GM12872 (cell line): Measurements from ENCODE around the gene C16orf95.

Source experiments
- CTCF ChIP-seq: IDR thresholded peaks from 3 replicates; pipeline ENCODE4 v1.5.1; 2011; ENCODE audit warnings: low read depth, mild to moderate bottlenecking, low read length, moderate library complexity; ENCODE audit not compliant: insufficient read depth

Gene C16orf95

DNA sequence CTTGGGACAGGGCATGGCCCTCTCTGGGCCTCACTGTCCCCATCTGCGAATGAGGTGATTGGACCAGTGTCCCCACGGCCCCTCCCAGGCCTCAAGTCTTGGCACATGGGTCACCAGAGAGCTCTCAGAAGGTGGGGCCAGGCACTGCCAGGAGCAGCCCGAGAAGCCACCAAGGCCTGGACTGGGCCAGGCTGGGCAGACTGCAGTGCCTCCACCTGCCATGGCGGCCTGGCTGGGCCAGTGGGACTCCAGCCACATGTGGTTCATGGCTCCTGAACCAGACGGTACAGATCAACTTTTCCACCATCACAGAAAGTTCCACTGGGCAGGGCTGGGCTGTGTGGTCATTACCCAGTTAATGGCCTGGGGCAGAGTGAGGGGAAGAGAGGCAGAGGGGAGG is 19.8 kb downstream of the C16orf95 start:
- TF ChIP-seq CTCF: no peak

- no peak for TF ChIP-seq CTCF
These were observed 21.3 kb downstream of the C16orf95 start for GRCh38 chr16:87295661-87296531.

DNA sequence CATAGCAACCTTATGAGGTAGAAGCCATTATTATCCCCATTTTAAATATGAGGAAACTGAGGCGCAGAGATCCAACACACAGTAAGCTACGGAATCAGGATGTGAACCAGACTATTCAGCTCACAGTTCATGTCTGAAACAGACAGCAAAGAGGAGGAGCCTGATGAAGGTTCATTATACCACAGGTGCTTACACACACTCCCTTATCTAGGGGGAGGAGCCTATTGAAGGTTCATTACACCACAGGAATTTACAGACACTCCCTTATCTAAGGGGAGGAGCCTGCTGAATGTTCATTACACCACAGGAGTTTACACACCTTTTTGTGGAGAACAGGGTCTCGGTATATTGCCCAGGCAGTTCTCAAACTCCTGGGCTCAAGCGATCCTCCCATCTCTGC is 21.9 kb downstream of the C16orf95 start:
- TF ChIP-seq CTCF: no peak

DNA sequence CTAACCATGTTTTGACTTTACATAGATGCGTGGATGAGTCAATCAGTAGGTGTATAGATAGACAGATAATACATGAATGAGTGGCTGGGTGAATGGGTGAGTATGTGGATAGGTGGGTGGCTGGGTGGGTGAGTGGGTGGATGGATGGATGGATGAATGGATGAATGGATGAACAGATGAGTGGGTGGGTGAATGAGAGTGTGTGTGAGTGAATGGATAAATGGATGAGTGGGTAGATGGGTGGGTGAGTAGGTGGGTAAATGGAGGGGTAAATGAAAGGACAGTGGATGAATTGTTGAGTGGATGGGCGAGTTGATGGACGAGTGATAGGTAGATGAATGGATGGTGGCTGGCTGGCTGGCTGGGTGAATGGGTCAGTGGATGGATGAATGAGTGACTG is 23.2 kb downstream of the C16orf95 start:
- TF ChIP-seq CTCF: no peak

DNA sequence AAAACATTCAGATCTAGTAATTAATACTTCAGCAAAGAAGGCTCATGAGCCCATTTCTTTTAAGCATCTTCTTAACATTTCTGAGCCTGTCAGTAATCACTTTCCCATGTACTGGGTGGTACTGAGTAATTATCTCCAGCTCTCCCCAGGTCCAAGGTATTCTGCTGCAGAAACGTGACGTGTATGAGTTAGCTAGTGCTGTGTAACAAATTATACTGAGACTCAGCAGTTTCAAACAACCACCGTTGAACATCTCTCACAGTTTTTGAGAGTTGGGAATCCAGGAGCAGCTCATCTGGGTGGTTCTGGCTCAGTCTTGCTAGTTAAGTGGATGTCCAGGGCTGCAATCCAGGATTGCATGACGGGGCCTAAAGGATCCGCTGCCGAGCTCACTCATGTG is 25.2 kb downstream of the C16orf95 start:
- TF ChIP-seq CTCF: no peak

- TF ChIP-seq CTCF: no peak
These were observed 28.3 kb downstream of the C16orf95 start for GRCh38 chr16:87288753-87289362.

DNA sequence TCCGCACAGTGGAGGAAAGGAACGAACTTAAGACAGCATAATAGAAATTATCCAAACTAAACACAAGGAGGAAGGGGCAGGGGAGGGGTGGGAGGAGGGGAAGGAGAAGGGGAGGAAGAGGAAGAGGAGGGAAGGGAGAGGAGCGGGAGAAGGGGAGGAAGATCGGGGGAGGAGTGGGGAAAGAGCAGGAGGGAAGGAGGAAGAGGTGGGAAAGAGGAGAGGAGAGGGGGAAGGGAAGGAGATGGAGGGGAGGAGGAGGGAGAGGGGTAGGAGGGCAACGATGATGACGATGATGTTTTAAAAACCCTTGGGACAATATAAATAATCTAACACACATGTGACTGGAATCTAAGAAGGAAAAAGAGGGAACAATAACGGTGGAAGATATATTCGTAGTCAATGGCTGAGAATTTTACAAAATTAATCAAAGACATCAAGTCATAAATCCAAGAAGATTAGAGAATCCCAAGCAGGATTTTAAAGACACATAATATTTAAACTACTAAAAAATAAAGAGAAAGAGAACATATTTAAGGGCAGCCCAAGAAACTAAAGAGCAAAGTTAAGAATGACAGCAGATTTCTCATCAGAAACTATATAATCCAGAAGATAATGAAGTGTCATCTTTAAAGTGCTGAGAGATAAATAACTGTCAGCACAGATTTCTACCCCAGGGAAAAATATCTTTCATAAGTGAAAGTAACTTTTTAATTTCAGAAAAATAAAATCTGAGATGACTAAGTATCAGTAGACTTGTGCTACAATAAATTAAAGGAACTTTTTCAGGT is 30.2 kb downstream of the C16orf95 start:
- no peak for TF ChIP-seq CTCF
